ENCODE measurements around the gene SCAF4. TPM values are rescaled to one million over a fixed set of nuclear protein-coding genes. Genes with fewer than 3 reads are reported as not detected.

SCAF4 gene
- total and polyA plus RNA-seq, 9 of the 15 experiments (the other 6 are each of a cell fraction or from before 2014, with no cell fraction given): 2.3 to 55.7 (median 17.2) TPM

DNA sequence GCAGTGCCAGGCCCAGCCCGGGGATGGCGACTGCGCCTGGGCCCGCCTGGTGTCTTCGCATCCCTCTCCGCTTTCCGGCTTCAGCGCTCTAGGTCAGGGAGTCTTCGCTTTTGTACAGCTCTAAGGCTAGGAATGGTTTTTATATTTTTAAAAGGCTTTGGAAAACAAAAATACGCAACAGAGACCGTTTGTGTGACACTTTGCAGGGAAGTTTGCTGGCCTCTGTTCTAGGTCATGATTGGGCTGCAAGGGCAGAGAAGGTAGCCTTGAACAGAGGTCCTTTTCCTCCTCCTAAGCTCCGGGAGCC is 71.7 kb downstream of the SCAF4 start (continued):
- TF ChIP-seq SMAD3 (CRISPR knock-in tag; conservative IDR thresholded peaks at IDR 0.05) (no peak), ZNF217 (CRISPR knock-in tag; IDR thresholded peaks at IDR 0.05) (no peak), ZNF668 (CRISPR knock-in tag; IDR thresholded peaks at IDR 0.05) (no peak), GABPB1 (CRISPR knock-in tag; IDR thresholded peaks at IDR 0.05) (no peak), ATF1 (CRISPR knock-in tag; IDR thresholded peaks at IDR 0.05) (no peak), ATF1 (tag; IDR thresholded peaks at IDR 0.05) (no peak), CTBP1 (IDR thresholded peaks at IDR 0.05; ENCODE audit: borderline replicate concordance) (no peak), HDAC1 (IDR thresholded peaks at IDR 0.05) (0 out of 4 replicates have a peak, but pooled peaks of 1 of the 2 experiments have one; percentile 7), MCM5 (IDR thresholded peaks at IDR 0.05; ENCODE audit: low read depth) (no peak), HMG20B (CRISPR knock-in tag; IDR thresholded peaks at IDR 0.05) (no peak), BRF1 (IDR thresholded peaks at IDR 0.05; ENCODE audit: borderline replicate concordance, extremely low read depth, insufficient read length) (no peak), RB1 (IDR thresholded peaks at IDR 0.05; ENCODE audit: low read depth) (no peak), ESRRA (IDR thresholded peaks at IDR 0.05; ENCODE audit: borderline replicate concordance, low read depth) (no peak), TAF15 (IDR thresholded peaks at IDR 0.05; ENCODE audit: low read depth, low read length) (no peak), GTF2A2 (tag; IDR thresholded peaks at IDR 0.05) (no peak), ZNF253 (CRISPR knock-in tag; conservative IDR thresholded peaks at IDR 0.05) (no peak), MEF2D (tag; conservative IDR thresholded peaks at IDR 0.05; ENCODE audit: low read depth) (no peak), XRCC3 (IDR thresholded peaks at IDR 0.05) (no peak), ASH1L (IDR thresholded peaks at IDR 0.05; ENCODE audit: borderline replicate concordance, low read depth, partially characterized antibody) (no peak), SMARCC2 (IDR thresholded peaks at IDR 0.05; ENCODE audit: low read depth) (no peak), MTA3 (IDR thresholded peaks at IDR 0.05; ENCODE audit: borderline replicate concordance) (no peak), NKRF (IDR thresholded peaks at IDR 0.05; ENCODE audit: borderline replicate concordance) (0 out of 2 replicates have a peak, but pooled peaks have one; percentile 39), ZNF780A (CRISPR knock-in tag; IDR thresholded peaks at IDR 0.05) (no peak), PTRF (tag; IDR thresholded peaks at IDR 0.05) (no peak)
- TF ChIP-seq, protein P1, sequence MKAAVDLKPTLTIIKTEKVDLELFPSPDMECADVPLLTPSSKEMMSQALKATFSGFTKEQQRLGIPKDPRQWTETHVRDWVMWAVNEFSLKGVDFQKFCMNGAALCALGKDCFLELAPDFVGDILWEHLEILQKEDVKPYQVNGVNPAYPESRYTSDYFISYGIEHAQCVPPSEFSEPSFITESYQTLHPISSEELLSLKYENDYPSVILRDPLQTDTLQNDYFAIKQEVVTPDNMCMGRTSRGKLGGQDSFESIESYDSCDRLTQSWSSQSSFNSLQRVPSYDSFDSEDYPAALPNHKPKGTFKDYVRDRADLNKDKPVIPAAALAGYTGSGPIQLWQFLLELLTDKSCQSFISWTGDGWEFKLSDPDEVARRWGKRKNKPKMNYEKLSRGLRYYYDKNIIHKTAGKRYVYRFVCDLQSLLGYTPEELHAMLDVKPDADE (conservative IDR thresholded peaks at IDR 0.05; ENCODE audit: control insufficient read depth, low read depth, low read length): 0 out of 2 replicates have a peak, but pooled peaks have one; percentile 60

Data from K562 (cell line).